ENCODE data around the gene ULK4. TPM values are rescaled to one million over a fixed set of nuclear protein-coding genes. Genes with fewer than 3 reads are reported as not detected.

Gene ULK4
- total RNA-seq, 1 donor from 2014 or later: 9.1 TPM

DNA sequence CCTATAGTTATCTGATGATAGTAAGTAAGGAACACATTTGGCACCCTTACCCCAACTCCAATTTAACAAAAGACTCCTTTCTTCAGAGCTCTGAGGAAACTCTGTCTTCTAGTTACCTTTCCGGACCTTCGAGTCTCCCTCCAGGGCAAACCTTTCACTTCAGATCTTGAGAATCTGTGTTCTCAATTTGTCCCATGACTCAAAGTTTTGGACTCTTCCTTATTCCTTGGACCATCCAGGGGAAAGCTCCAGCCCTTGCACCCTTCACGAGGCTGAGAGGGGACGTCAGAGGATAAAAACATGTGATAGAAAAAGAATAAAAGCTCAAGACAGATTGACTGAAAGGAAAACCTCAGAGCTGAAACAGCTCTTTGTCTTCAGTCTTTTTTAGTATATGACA is 685.7 kb downstream of the ULK4 start:
- H3K9me3 Mint-ChIP-seq (ENCODE audit: unreplicated experiment): peaks cover 6% of the 10 kb centered on the region
- TF ChIP-seq, protein P1, sequence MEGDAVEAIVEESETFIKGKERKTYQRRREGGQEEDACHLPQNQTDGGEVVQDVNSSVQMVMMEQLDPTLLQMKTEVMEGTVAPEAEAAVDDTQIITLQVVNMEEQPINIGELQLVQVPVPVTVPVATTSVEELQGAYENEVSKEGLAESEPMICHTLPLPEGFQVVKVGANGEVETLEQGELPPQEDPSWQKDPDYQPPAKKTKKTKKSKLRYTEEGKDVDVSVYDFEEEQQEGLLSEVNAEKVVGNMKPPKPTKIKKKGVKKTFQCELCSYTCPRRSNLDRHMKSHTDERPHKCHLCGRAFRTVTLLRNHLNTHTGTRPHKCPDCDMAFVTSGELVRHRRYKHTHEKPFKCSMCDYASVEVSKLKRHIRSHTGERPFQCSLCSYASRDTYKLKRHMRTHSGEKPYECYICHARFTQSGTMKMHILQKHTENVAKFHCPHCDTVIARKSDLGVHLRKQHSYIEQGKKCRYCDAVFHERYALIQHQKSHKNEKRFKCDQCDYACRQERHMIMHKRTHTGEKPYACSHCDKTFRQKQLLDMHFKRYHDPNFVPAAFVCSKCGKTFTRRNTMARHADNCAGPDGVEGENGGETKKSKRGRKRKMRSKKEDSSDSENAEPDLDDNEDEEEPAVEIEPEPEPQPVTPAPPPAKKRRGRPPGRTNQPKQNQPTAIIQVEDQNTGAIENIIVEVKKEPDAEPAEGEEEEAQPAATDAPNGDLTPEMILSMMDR (IDR thresholded peaks at IDR 0.05): no peak
- no peak overlapping the region for H3K4me3 Mint-ChIP-seq (ENCODE audit: unreplicated experiment)

DNA sequence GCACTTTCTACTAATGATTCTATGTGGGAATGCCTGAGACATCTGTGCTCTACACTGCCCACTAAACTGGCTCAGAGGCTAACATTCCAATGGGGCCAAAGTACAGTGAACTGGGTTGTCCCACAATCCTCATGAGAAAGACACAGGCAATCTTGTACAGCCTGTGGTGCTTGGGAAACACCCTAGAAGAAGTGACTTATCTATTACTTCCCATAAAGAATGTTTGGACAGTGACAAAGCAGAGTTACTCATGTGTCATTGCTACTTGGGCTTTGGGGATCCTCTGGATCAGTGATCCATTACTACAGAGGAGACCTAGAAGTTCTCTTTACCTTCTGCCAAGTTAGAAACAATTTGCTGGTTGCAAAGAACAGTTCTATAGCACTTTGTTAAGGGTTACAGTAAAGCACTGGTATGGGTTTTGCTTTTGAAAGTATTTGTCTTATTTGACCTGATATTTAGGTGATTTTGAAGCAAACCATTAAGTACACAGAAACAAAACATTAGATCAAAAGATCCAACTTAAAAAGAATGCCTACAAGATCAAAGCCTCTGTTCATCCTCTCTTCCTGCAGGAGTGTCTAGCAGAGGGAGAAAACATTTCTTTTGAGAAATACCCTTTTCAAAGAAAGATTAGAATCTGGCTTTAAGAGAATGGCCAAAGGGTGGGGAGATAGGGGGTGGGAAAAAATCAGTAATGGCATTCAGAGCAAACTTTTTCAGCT is 686.8 kb downstream of the ULK4 start:
- Mint-ChIP-seq H3K36me3 (ENCODE audit: unreplicated experiment) (peaks cover 6% of the 10 kb centered on the region), H3K4me3 (ENCODE audit: unreplicated experiment) (no peak overlapping the region), H3K4me1 (ENCODE audit: unreplicated experiment) (no peaks in the 10 kb centered on the region), H3K27ac (ENCODE audit: unreplicated experiment) (no peak overlapping the region), H3K9me3 (ENCODE audit: unreplicated experiment) (peaks cover 6% of the 10 kb centered on the region), H3K27me3 (ENCODE audit: unreplicated experiment) (peaks cover 4% of the 10 kb centered on the region)
- TF ChIP-seq, protein P1 (IDR thresholded peaks at IDR 0.05): no peak
- DNase-seq (ENCODE audit: extremely low spot score, unreplicated experiment): no peak

More for the DNA sequence above, 685.7 kb downstream of the ULK4 start:
- H3K27me3 Mint-ChIP-seq (ENCODE audit: unreplicated experiment): peaks cover 13% of the 10 kb centered on the region
- H3K27ac Mint-ChIP-seq (ENCODE audit: unreplicated experiment): no peak overlapping the region
- no peaks in the 10 kb centered on the region for H3K4me1 Mint-ChIP-seq (ENCODE audit: unreplicated experiment)
- H3K36me3 Mint-ChIP-seq (ENCODE audit: unreplicated experiment): peaks cover 6% of the 10 kb centered on the region
- no peak for DNase-seq (ENCODE audit: extremely low spot score, unreplicated experiment)

DNA sequence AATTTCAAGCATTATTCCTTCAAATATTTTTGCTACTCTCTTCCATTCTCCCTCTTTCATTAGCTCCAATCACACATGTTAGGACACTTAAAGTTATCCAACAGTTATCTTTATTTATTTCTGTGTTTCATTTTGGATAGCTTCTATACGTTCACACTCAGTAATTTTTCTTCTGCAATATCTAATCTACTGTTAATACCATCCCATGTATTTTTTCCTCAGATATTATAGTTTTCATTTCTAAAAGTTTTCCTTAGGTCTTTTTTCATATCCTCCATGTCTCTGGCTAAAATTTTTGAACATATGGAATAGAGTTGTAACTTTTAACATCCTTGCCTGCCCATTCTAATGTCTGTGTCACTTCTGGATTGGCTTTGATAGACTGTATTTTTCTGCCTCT is 689.2 kb downstream of the ULK4 start:
- H3K4me3 Mint-ChIP-seq (ENCODE audit: unreplicated experiment): no peak overlapping the region
- H3K36me3 Mint-ChIP-seq (ENCODE audit: unreplicated experiment): peaks cover 6% of the 10 kb centered on the region
- no peak for DNase-seq (ENCODE audit: extremely low spot score, unreplicated experiment)
- H3K27me3 Mint-ChIP-seq (ENCODE audit: unreplicated experiment): no peaks in the 10 kb centered on the region
- peaks cover 6% of the 10 kb centered on the region for H3K9me3 Mint-ChIP-seq (ENCODE audit: unreplicated experiment)
- TF ChIP-seq, protein P1 (IDR thresholded peaks at IDR 0.05): no peak
- H3K27ac Mint-ChIP-seq (ENCODE audit: unreplicated experiment): no peak overlapping the region
- peaks cover 9% of the 10 kb centered on the region for H3K4me1 Mint-ChIP-seq (ENCODE audit: unreplicated experiment)

DNA sequence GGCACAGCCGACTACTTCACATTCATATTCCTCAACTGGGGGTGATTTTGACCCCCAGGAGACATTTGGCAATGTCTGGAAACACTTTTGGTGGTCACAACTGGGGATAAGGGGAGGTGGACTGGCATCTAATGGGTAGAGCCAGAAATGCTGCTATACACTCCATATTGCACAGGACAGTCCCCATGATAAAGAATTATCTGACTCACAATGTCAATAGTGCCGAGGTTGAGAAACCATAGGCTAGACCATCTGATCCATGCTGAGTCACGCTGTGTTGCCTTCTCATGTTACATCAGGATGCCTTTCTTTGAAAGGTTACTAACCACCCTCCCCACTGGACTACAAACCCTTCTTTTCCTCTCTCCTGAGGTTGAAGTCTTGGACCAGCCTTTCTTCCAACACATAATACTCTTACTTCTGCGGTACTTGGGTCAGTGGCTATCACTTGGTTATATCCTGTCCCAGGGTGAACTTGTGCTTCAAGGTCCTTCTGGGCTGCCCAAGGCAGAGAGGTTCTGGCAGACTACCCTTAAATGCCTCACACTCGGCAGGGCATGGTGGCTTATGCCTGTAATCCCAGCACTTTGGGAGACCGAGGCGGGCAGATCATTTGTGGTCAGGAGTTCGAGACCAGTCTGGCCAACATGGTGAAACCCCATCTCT is 693.8 kb downstream of the ULK4 start:
- TF ChIP-seq, protein P1 (IDR thresholded peaks at IDR 0.05): no peak
- peak overlapping the region; percentile 4 for H3K27ac Mint-ChIP-seq (ENCODE audit: unreplicated experiment)
- peaks cover 24% of the 10 kb centered on the region for H3K4me1 Mint-ChIP-seq (ENCODE audit: unreplicated experiment)
- no peak overlapping the region for H3K4me3 Mint-ChIP-seq (ENCODE audit: unreplicated experiment)
- peaks cover 11% of the 10 kb centered on the region for H3K9me3 Mint-ChIP-seq (ENCODE audit: unreplicated experiment)
- H3K27me3 Mint-ChIP-seq (ENCODE audit: unreplicated experiment): no peaks in the 10 kb centered on the region
- no peak for DNase-seq (ENCODE audit: extremely low spot score, unreplicated experiment)
- H3K36me3 Mint-ChIP-seq (ENCODE audit: unreplicated experiment): peaks cover 6% of the 10 kb centered on the region

DNA sequence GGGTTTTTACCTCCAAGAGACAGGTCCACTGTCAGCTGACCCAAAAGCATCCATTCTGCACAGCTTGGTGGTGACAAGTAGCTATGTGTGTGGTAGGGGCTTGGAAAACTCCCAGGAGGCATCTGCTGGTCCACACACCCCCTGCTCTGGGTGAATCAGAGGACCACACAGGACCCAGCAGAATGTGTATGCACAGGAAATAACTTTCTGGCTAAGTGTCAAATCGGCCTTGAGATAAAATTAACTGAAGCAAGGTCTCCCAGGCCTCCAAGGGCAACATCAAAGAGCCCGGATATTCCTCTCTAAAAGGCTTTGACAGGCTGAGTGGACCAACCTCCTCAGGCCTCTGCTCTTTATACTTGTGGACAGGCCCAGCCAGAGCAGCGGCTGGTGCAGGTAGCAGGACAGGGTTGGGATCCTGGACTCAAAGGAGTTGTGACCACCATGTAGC is 696.1 kb downstream of the ULK4 start:
- no peaks in the 10 kb centered on the region for H3K36me3 Mint-ChIP-seq (ENCODE audit: unreplicated experiment)
- TF ChIP-seq, protein P1 (IDR thresholded peaks at IDR 0.05): no peak
- no peak for DNase-seq (ENCODE audit: extremely low spot score, unreplicated experiment)
- no peaks in the 10 kb centered on the region for H3K27me3 Mint-ChIP-seq (ENCODE audit: unreplicated experiment)
- peaks cover 24% of the 10 kb centered on the region for H3K4me1 Mint-ChIP-seq (ENCODE audit: unreplicated experiment)
- peaks cover 5% of the 10 kb centered on the region for H3K9me3 Mint-ChIP-seq (ENCODE audit: unreplicated experiment)
- H3K4me3 Mint-ChIP-seq (ENCODE audit: unreplicated experiment): no peak overlapping the region
- H3K27ac Mint-ChIP-seq (ENCODE audit: unreplicated experiment): no peak overlapping the region

Data from osteocyte (in vitro differentiated cells).